OCI-LY1 (cell line): ENCODE results near the gene ALCAM.

Experiments
- EZH2 ChIP-seq: fragments of 200-600 bp; sonication (generic), shearing (Covaris generic); IDR thresholded peaks from 2 replicates; pipeline ENCODE4 v1.8.0; 2017; ENCODE audit warnings: borderline replicate concordance, mixed run types, mild to moderate bottlenecking, antibody characterized with exemption, low read length, moderate library complexity, mixed read lengths
- TF ChIP-seq, protein P1 (sequence below): fragments of 200-600 bp; sonication (generic), shearing (Covaris generic); IDR thresholded peaks from 2 replicates; pipeline ENCODE4 v1.5.1; 2017; ENCODE audit warnings: mild to moderate bottlenecking, antibody characterized with exemption, low read length, moderate library complexity, mixed read lengths

DNA sequence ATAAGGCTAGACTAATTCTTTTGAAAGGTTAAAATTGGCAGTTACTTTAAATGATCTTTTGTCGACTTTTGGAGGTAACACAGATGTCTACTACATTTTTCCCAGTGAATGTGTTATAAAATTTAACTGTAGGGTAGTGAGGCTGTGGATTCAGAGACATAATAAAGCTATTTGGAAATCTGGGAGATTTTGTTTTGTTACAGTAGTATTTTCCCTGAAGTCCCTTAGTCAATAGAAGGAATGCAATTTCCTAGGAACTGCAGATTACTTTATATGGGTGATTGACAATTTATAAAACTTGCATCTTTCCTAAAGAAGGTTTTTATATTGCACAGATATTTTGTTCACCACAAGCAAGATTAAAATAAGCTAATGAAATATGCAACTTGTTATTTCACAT, 96.9 kb downstream of the ALCAM start:
- TF ChIP-seq, protein P1, sequence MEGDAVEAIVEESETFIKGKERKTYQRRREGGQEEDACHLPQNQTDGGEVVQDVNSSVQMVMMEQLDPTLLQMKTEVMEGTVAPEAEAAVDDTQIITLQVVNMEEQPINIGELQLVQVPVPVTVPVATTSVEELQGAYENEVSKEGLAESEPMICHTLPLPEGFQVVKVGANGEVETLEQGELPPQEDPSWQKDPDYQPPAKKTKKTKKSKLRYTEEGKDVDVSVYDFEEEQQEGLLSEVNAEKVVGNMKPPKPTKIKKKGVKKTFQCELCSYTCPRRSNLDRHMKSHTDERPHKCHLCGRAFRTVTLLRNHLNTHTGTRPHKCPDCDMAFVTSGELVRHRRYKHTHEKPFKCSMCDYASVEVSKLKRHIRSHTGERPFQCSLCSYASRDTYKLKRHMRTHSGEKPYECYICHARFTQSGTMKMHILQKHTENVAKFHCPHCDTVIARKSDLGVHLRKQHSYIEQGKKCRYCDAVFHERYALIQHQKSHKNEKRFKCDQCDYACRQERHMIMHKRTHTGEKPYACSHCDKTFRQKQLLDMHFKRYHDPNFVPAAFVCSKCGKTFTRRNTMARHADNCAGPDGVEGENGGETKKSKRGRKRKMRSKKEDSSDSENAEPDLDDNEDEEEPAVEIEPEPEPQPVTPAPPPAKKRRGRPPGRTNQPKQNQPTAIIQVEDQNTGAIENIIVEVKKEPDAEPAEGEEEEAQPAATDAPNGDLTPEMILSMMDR = no peak
- TF ChIP-seq EZH2 = no peak
